ENCODE measurements around the gene CYB5RL.
A peak's percentile ranks its signal among the peaks of the same experiment; 100 is the strongest.
"Not testable (repeated sequence)": the region's sequence is repeated elsewhere in the genome, so short reads cannot be mapped to it uniquely, and the experiment has no call there.

Gene CYB5RL

GRCh38 chr1:54238353-54239034 is 38.7 kb upstream of the CYB5RL start:
- H3K9me3 ChIP-seq (ENCODE audit: control insufficient read depth, low read length), result no peaks in the 10 kb centered on the region
- no peak for DNase-seq (ENCODE audit: low read depth)
- H3K36me3 ChIP-seq (ENCODE audit: control insufficient read depth, insufficient read depth, low read length, severe bottlenecking), result peaks cover 59% of the 10 kb centered on the region
- no peaks in the 10 kb centered on the region for H3K27me3 ChIP-seq (replicated peaks; ENCODE audit: control insufficient read depth, insufficient read depth, low read length)
- no peak overlapping the region for H3K4me3 ChIP-seq (ENCODE audit: low read length)
- no peaks in the 10 kb centered on the region for H3K4me1 ChIP-seq (ENCODE audit: control insufficient read depth, insufficient read depth, low read length)
- no peak overlapping the region for H3K9ac ChIP-seq (ENCODE audit: low read length)

- H3K4me1 ChIP-seq (ENCODE audit: control insufficient read depth, insufficient read depth, low read length), result no peaks in the 10 kb centered on the region
- H3K36me3 ChIP-seq (ENCODE audit: control insufficient read depth, insufficient read depth, low read length, severe bottlenecking), result peaks cover 54% of the 10 kb centered on the region
- H3K9me3 ChIP-seq (ENCODE audit: control insufficient read depth, low read length), result no peaks in the 10 kb centered on the region
- no peak overlapping the region for H3K9ac ChIP-seq (ENCODE audit: low read length)
- no peaks in the 10 kb centered on the region for H3K27me3 ChIP-seq (replicated peaks; ENCODE audit: control insufficient read depth, insufficient read depth, low read length)
- no peak overlapping the region for H3K4me3 ChIP-seq (ENCODE audit: low read length)
- DNase-seq (ENCODE audit: low read depth), result no peak
Measured at GRCh38 chr1:54237586-54237985, 37.8 kb upstream of the CYB5RL start.

- Histone ChIP-seq H3K4me3 (ENCODE audit: low read length) (no peak overlapping the region), H3K27me3 (replicated peaks; ENCODE audit: control insufficient read depth, insufficient read depth, low read length) (no peaks in the 10 kb centered on the region), H3K36me3 (ENCODE audit: control insufficient read depth, insufficient read depth, low read length, severe bottlenecking) (peaks cover 32% of the 10 kb centered on the region), H3K4me1 (ENCODE audit: control insufficient read depth, insufficient read depth, low read length) (peaks cover 1% of the 10 kb centered on the region), H3K9me3 (ENCODE audit: control insufficient read depth, low read length) (no peaks in the 10 kb centered on the region), H3K9ac (ENCODE audit: low read length) (no peak overlapping the region)
- DNase-seq (ENCODE audit: low read depth), result no peak
Measured at GRCh38 chr1:54234284-54234683, 34.5 kb upstream of the CYB5RL start.

- H3K9ac ChIP-seq (ENCODE audit: low read length); H3K4me3 ChIP-seq (ENCODE audit: low read length); H3K9me3 ChIP-seq (ENCODE audit: control insufficient read depth, low read length); H3K4me1 ChIP-seq (ENCODE audit: control insufficient read depth, insufficient read depth, low read length); DNase-seq (ENCODE audit: low read depth); H3K27me3 ChIP-seq (replicated peaks; ENCODE audit: control insufficient read depth, insufficient read depth, low read length): not testable (repeated sequence)
- peaks cover 21% of the 10 kb centered on the region for H3K36me3 ChIP-seq (ENCODE audit: control insufficient read depth, insufficient read depth, low read length, severe bottlenecking)
Measured at GRCh38 chr1:54233196-54233595, 33.4 kb upstream of the CYB5RL start.

- no peak overlapping the region for H3K4me3 ChIP-seq (ENCODE audit: low read length)
- no peak for DNase-seq (ENCODE audit: low read depth)
- no peaks in the 10 kb centered on the region for H3K36me3 ChIP-seq (ENCODE audit: control insufficient read depth, insufficient read depth, low read length, severe bottlenecking)
- H3K9ac ChIP-seq (ENCODE audit: low read length), result no peak overlapping the region
- H3K27me3 ChIP-seq (replicated peaks; ENCODE audit: control insufficient read depth, insufficient read depth, low read length), result no peaks in the 10 kb centered on the region
- peaks cover 19% of the 10 kb centered on the region for H3K4me1 ChIP-seq (ENCODE audit: control insufficient read depth, insufficient read depth, low read length)
- H3K9me3 ChIP-seq (ENCODE audit: control insufficient read depth, low read length), result no peaks in the 10 kb centered on the region
Measured at GRCh38 chr1:54230507-54231339, 30.9 kb upstream of the CYB5RL start.

- Histone ChIP-seq H3K36me3 (ENCODE audit: control insufficient read depth, insufficient read depth, low read length, severe bottlenecking) (no peaks in the 10 kb centered on the region), H3K9me3 (ENCODE audit: control insufficient read depth, low read length) (no peaks in the 10 kb centered on the region), H3K27me3 (replicated peaks; ENCODE audit: control insufficient read depth, insufficient read depth, low read length) (no peaks in the 10 kb centered on the region), H3K4me1 (ENCODE audit: control insufficient read depth, insufficient read depth, low read length) (peaks cover 19% of the 10 kb centered on the region), H3K4me3 (ENCODE audit: low read length) (no peak overlapping the region), H3K9ac (ENCODE audit: low read length) (peak overlapping the region; percentile 2)
- DNase-seq (ENCODE audit: low read depth), result peak; percentile 22
Measured at GRCh38 chr1:54229281-54229891, 29.6 kb upstream of the CYB5RL start.

- no peak for DNase-seq (ENCODE audit: low read depth)
- Histone ChIP-seq H3K9me3 (ENCODE audit: control insufficient read depth, low read length) (no peaks in the 10 kb centered on the region), H3K9ac (ENCODE audit: low read length) (peak overlapping the region; percentile 2), H3K36me3 (ENCODE audit: control insufficient read depth, insufficient read depth, low read length, severe bottlenecking) (no peaks in the 10 kb centered on the region), H3K4me3 (ENCODE audit: low read length) (no peak overlapping the region), H3K27me3 (replicated peaks; ENCODE audit: control insufficient read depth, insufficient read depth, low read length) (no peaks in the 10 kb centered on the region), H3K4me1 (ENCODE audit: control insufficient read depth, insufficient read depth, low read length) (peaks cover 19% of the 10 kb centered on the region)
Measured at GRCh38 chr1:54228638-54229079, 28.8 kb upstream of the CYB5RL start.

GRCh38 chr1:54227891-54228310 is 28.1 kb upstream of the CYB5RL start:
- Histone ChIP-seq H3K4me1 (ENCODE audit: control insufficient read depth, insufficient read depth, low read length) (peaks cover 19% of the 10 kb centered on the region), H3K27me3 (replicated peaks; ENCODE audit: control insufficient read depth, insufficient read depth, low read length) (no peaks in the 10 kb centered on the region), H3K9ac (ENCODE audit: low read length) (no peak overlapping the region), H3K9me3 (ENCODE audit: control insufficient read depth, low read length) (no peaks in the 10 kb centered on the region), H3K4me3 (ENCODE audit: low read length) (no peak overlapping the region), H3K36me3 (ENCODE audit: control insufficient read depth, insufficient read depth, low read length, severe bottlenecking) (no peaks in the 10 kb centered on the region)
- DNase-seq (ENCODE audit: low read depth), result no peak

- Histone ChIP-seq H3K4me1 (ENCODE audit: control insufficient read depth, insufficient read depth, low read length) (peaks cover 19% of the 10 kb centered on the region), H3K36me3 (ENCODE audit: control insufficient read depth, insufficient read depth, low read length, severe bottlenecking) (no peaks in the 10 kb centered on the region), H3K9ac (ENCODE audit: low read length) (no peak overlapping the region), H3K4me3 (ENCODE audit: low read length) (no peak overlapping the region), H3K9me3 (ENCODE audit: control insufficient read depth, low read length) (no peaks in the 10 kb centered on the region), H3K27me3 (replicated peaks; ENCODE audit: control insufficient read depth, insufficient read depth, low read length) (no peaks in the 10 kb centered on the region)
- peak; percentile 62 for DNase-seq (ENCODE audit: low read depth)
Measured at GRCh38 chr1:54227091-54227602, 27.3 kb upstream of the CYB5RL start.

GRCh38 chr1:54225986-54226559 is 26.2 kb upstream of the CYB5RL start:
- peaks cover 22% of the 10 kb centered on the region for H3K4me1 ChIP-seq (ENCODE audit: control insufficient read depth, insufficient read depth, low read length)
- H3K9me3 ChIP-seq (ENCODE audit: control insufficient read depth, low read length), result no peaks in the 10 kb centered on the region
- DNase-seq (ENCODE audit: low read depth), result no peak
- H3K36me3 ChIP-seq (ENCODE audit: control insufficient read depth, insufficient read depth, low read length, severe bottlenecking), result no peaks in the 10 kb centered on the region
- H3K4me3 ChIP-seq (ENCODE audit: low read length), result no peak overlapping the region
- H3K9ac ChIP-seq (ENCODE audit: low read length), result no peak overlapping the region
- no peaks in the 10 kb centered on the region for H3K27me3 ChIP-seq (replicated peaks; ENCODE audit: control insufficient read depth, insufficient read depth, low read length)

GRCh38 chr1:54225378-54225777 is 25.5 kb upstream of the CYB5RL start:
- Histone ChIP-seq H3K9me3 (ENCODE audit: control insufficient read depth, low read length) (no peaks in the 10 kb centered on the region), H3K27me3 (replicated peaks; ENCODE audit: control insufficient read depth, insufficient read depth, low read length) (no peaks in the 10 kb centered on the region), H3K36me3 (ENCODE audit: control insufficient read depth, insufficient read depth, low read length, severe bottlenecking) (no peaks in the 10 kb centered on the region), H3K4me1 (ENCODE audit: control insufficient read depth, insufficient read depth, low read length) (peaks cover 29% of the 10 kb centered on the region), H3K4me3 (ENCODE audit: low read length) (no peak overlapping the region), H3K9ac (ENCODE audit: low read length) (no peak overlapping the region)
- DNase-seq (ENCODE audit: low read depth), result no peak
